GM19372 (cell line): ENCODE data around the gene PTMA.
"Not testable (repeated sequence)": the region's sequence is repeated elsewhere in the genome, so short reads cannot be mapped to it uniquely, and the experiment has no call there.

ENCODE experiments used
- ATAC-seq: cut with Tn5 transposase; IDR thresholded peaks from one replicate; pipeline ENCODE4 v1.9.1; 2021; ENCODE audit warnings: mild to moderate bottlenecking, low read depth, moderate library complexity; ENCODE audit not compliant: unreplicated experiment

PTMA gene

DNA sequence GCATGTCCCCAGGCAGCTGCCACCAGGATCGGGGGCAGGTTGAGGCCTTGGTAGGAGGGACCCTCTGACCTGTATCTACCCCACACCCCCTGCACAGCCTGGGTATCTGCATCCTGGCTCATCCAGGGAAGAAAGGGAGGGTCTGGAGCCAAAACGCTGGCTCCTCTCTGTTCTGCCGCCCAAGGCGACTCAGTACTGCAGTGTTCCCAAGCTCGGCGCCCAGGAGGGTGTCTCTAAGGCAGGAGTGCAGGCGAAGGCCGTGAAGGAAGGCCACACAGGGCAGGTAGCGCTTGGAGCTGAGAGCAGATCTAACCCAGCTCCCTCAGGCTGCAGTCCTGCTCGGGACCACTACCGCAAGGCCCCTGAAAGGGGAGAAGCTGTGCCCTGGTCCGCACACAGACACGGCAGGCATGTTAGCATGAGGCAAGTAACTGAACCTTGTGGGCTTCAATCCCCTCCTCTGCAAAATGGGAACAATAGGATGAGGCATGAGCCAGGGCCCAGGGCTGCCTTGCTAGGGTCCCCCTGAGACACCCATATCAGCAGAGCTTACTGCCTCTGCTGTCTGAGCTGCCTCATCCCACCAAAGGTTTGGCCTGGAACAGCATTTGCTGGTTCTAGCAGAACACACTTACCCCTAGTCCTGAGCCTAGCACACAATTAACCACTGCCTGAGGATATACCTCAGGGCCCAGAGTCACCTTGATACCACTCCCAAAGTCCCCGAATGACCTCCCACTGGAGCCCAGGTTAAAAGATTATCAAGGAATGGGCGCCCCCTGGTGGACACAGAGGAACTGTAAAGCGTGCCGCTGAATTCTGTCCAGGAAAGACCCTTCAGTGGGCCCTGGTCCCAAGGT is 6.5 kb downstream of the PTMA start:
- ATAC-seq, result no peak

DNA sequence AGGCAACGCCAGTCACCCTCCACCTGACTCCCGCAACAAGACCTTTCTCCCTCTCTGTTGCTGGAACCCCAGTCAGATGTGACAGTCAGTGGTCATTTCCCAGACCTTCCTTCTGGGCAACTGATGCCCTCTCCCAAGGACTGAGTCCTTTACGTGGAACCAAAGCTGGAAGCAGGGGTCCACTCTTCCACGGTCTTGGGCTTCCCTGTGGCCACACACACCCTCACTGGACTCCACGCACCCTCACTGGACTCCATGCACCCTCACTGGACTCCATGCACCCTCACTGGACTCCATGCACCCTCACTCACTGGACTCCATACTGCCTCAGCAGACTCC is 7.1 kb downstream of the PTMA start:
- no peak for ATAC-seq

DNA sequence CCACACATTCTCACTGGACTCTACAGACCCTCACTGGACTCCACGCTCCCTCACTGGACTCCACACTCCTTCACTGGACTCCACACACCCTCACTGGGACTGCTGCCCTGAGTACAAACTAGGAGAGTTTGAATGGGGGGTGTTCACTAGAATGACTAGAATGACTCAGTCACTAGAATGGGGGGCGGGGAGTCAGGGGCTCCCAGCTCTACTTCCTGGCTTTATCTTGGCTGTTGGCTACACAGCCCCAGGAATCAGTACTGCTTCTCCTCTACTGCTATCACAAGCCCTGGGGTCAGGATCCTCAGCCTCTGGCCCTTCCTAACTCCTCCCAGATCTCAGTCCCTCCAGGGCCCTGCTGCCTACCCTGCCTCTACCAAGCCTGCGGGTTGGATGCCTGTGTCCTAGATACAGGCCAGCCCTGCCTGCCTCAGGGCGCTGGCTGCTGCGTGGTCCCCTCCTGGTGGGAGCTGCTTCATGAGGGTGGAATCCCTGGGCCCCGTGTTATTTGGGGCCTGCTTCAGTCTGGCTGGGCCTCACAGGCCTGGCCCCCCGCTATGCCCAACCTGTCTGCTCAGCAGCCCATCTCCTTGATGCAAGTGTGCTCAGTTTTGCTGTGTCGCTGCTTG is 7.8 kb downstream of the PTMA start:
- ATAC-seq, result no peak

DNA sequence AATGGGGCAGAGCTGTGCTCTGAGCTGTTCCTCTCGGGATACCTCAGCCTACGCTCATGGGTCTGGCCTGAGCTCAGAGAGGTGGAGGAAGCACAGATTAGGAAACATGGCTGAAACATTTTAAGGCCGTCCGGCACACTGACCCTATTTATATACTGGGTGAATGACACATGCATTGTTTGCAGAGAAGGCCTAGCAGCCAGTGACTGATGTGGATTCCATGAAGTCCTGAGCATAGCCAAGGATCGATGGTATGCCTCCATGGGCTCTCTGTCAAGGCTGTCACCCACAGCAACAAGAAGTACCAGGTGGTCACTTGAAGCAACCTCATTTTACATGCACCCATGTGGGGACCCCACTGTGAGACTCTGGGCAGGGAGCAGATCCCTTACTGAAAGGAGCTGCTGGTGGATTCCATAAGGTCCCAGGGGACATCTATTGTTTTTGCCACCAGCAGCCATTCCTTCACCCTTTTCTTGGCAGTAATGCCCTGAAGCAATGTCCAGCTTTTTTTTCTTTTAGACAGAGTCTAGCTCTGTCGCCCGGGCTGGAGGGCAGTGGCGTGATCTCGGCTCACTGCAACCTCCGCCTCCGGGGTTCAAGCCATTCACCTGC is 8.4 kb downstream of the PTMA start:
- ATAC-seq, result no peak

DNA sequence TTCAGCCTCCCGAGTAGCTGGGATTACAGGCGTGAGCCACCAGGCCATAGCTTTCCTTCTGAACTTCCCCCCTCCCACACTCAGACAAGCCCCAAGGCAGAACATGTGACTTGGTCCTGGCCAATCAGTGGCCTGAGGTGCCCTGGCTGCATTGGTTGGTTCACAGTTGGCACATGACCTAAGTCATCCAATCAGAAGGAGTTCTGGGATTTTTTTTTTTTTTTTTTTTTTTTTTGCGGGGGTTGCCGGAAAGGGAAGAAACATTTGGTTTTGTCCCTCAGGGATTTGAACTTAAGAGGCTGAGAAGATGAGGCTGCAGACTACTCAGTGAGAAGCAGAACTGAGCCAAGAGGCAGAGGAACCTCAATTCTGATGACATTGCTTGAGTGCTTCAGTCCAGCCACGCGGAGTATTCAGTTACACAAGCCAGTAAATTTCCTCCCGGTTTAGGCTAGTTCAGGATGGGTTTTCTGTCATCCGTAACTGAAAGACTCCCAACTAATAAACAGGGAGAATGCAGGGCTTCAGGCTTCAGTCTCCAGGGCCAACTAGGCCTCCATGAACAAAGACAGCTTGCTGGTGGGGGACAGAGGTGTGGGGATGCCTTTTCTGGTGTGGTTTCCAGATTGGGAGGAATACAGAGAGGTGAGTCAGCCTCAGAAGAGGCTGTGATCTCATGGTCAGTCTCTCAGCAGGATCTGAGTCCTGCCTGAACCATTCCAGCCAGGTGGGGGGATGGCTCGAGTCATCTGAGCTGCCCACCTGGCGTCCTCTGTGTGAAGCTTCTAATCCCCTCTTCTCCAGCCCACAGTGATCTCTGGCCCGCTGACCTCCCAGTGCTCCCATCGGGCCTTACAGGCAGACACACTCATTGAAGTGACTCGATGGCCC is 9.2 kb downstream of the PTMA start:
- no peak for ATAC-seq

DNA sequence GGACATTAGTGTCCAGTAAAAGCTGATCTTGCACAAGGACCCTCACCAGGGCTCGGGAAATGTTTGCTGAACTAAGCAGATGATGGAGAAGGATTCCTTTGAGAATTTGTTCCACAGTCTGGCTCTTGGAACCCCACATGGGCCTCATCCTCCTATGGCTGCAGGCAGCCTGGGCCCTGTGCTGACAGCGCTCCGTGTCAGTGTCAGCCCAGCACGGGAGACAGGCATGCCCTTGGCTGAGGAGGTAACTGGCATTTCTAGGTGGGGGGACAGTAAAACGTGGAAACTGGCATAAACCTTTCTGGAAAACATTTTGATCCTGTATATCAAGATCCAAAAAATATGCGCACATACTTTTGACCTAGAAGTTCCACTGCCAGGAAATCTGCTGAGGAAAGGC is 10.5 kb downstream of the PTMA start:
- no peak for ATAC-seq

DNA sequence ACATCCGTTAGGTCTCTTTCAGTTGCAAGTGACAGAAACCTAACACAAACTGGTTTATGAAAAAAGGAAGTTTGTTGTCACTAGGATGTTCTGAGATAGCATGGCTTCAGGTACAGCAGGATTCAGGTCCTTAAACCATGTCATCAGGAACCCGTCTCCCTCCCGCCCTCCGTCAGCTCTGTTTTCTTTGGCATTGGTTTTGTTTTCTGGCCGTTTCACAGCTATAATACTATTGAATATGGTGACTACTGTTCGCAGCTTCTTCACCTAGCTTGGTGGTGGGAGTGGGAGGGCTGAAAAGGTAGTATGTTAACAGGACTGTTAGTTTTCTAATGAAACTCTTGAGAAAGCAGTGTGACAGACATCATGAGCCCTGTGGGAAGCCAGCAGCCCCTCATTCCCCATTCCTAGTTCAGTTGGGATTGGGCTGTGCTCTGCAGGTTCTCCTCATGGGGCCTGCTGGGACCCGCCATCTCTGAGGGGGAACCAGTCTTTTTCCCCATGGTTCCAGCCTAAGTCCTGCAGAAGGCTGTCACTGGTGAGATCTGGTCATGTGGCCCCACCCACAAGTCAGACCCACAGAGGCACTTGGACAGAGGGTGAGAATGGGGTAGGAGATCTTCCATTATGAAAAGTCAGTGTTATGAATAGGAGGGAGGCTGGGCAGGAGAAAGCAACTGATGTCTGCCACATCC is 12.1 kb downstream of the PTMA start:
- ATAC-seq, result peak; percentile 10

DNA sequence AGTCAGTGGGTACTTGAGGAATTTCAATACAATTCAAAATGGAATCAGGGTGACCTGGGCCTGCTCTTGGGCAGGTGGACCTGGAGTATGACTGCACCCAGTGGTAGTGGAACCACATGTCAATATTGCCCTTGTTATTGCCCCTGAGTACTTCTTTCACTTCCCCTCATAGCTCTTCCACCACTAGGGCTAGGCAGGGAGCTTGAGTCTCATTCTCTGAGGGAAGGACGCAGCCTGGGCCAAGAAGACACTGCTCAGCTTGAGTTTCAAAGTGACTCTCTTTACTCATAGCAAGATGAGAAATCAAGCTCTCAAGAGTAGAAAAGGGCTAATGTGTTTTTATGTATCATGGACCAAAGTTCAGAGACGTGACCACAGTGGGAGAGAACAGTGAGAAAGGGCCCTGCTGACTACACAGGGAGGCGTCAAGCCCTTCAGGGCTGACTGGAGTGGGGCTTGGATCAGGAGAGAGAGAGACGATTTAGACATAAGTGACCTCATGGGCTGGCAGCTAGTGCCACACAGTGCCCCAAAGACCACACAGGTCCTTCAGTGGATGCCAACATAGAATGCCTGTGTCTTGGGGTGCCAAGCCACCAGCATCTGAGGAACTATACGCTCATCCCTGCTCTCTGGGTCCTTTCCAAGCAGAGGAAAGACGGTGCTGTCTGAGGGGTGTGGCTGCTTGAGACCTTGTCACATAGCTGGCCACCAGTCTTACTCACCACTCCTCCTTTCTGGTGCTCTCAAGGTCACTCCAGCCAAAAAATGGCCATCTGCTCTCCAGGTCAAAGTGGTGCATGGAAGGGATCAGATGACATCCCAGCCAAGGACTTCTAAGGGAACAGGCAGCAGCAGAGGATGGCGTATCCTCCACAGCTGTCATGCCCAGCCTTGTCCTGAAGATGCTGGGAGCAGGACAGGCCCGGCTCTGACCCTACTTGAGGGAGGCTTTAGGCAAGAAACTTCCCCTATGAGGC is 13.0 kb downstream of the PTMA start:
- ATAC-seq, result peak; percentile 73

DNA sequence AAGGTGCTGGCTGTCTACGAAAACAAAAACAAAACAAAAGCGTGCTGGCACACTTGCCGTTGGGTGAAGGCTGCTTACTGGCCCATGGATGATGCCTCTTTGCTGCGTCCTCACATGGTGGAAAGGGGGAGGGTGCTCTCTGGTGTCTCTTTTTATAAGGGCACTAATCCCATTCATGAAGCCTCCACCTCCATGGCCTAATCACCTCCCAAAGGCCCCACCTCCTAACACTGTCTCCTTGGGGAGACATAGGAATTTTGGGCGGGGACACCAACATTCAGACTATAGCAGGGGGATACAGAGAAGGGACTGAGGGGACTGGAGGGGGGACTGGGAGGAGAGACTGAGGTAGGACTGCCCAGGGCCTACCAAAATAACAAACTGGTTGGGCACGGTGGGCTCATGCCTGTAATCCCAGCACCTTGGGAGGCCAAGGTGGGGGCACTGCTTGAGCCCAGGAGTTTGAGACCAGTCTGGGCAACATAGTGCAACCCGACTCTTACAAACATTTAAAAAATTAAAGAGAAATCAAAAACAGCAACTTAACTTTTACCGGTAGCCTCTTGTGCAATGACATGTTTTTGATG is 14.5 kb downstream of the PTMA start:
- no peak for ATAC-seq

DNA sequence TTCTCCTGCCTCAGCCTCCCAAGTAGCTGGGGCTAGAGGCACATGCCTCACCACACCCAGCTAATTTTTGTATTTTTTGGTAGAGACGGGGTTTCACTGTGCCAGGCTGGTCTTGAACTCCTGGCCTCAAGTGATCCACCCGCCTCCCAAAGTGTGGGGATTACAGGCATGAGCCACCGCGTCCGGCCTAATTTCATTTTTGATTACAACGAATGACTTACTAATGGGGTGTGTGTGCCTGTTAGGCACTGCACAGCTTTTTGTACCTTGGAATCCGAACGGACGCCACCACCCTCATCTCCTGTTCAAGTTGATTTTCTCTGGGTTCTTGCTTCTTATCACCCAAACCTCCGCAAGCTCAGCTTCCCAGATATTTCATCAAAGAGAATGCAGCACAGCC is 17.2 kb downstream of the PTMA start:
- no peak for ATAC-seq

DNA sequence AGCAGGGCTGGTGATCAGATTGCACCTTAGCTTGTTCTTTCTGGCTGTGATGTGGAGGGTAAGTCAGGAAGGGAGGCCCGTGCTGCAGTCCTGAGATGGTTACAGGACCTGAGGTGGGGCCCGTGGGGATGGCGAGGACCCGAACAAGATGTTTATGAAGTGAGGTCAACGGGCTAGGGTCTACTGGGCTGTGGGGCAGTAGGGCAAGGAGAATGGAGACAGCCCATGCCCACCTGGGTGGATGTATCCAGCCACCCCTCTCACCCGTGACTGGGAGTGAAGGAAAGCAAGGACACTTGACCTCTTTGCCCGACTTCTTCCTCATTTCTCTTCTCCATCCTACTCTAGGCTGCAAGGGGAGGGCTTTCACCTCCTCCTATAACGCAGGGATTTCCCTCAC is 18.0 kb downstream of the PTMA start:
- no peak for ATAC-seq

DNA sequence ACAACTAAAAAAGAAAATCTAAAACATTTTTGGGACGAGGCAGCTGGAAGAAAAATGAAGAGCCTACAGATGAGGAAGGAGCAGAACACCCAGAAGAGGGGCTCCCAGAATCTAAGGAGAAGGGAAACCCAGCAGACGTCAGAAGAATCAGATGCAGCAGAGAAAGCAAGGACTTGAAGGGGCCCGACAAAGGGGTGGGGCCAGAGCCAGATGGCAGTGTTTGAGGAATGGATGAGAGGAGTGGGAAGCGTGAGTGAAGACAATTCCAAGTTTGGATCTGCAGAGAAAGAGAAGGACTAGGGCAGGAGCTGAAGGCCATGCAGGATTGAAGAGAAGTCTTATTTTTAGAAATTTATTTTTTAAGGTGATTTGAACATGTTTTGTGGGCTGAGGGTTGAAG is 19.3 kb downstream of the PTMA start:
- ATAC-seq, result no peak

DNA sequence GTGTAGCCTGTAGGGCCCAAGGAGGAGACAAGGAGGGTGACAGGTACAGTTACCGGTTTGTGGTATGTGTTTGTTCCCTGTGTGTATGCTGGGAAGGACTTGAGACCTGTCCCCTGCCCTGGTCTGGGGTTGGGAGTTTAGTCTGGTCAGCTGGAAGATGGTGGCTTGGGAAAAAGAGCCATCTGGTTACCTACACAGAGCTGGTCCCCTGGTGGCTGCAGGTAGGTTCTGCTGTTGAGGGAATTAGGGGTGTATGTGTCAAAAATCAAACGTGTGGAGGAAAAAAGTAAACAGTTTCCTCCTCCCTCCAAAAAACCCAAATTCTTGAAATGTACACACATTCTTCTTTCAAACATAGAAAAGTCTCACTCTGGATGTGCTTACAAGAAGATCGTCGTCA is 24.3 kb downstream of the PTMA start:
- no peak for ATAC-seq

DNA sequence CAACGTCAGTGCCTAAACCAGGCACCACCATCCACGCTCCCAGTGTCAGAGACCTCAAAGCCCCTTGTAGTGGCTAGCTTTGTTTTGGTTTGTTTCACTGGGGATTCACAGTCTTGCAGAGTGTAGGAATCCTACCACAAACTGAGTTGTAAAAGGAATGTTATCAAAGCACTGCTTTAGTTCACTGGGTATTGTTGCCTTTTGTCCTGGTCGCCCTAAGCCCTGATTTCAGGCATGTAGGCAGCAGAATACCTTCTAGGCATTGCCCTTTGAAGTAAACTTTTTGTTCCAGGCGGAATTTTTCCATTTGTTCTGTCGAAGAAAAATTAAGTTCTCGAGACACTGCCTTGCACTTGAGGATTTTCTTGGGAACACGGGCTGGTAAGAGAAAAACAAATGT is 29.4 kb downstream of the PTMA start:
- ATAC-seq, result no peak

DNA sequence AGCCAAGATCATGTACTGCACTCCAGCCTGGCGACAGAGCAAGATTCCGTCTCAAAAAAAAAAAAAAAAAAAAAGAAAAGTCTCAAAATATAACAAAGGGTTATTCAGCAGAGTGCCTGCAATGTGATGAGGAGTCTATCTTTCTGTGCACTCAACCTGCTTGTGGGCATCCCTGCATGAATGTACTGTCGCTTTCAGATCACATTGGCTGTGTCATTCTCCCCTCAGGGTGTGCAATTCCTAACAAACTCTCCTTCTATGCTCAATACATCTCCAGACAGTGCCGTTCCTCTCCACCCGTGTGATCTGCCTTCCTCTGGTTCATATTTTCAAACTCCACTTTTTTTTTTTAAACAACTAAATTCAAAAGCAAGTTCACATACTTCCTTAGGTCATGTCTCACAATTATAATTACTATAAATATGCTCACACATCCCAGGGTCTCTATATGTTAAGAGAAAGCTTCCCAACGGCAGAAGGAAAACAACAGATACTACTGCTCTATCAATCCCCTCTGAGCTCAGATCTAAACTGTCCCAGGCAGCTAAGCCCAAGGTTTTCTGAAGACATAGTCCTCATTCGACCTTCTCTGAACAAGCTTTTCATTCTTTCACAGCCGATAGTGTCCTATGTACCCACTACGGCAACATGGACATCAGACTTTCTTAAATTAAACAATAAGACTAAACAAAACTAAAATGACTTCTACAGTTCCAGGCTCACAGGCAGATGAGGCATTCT is 35.2 kb downstream of the PTMA start:
- ATAC-seq, result no peak

DNA sequence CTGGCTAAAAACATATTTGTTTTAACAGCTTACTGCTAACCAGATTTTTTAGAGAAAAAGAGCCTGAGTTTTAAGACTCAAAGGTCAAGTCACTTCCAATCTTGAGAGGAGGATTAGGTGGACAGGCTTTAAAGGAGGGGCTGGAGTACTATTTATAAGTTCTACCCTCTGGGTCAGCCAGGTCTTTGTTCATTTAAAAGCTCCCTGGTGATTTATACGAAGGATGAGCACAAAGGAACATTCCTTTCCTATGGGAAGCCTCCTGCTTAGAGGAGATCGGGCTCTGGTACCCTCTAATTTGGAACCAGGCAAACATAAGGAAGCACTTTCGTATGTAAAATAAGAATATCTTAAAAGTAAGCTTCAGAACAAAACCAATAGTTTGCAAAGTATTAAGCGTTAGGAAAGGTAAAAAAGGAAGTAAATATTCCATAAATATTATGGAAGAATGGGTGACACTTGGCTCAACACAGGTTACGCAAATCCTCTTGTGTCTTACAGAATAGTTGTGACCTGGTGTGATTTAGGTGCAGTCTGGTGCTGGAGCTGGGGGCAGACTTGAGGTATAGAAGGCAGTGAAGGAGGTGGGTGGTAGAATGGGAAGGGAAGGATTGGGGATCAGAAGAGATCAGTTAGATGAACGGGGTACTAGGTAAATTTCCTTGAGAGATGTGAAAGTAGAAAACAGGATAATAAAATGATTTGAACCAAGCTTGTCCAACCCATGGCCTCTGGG is 37.1 kb downstream of the PTMA start:
- no peak for ATAC-seq

DNA sequence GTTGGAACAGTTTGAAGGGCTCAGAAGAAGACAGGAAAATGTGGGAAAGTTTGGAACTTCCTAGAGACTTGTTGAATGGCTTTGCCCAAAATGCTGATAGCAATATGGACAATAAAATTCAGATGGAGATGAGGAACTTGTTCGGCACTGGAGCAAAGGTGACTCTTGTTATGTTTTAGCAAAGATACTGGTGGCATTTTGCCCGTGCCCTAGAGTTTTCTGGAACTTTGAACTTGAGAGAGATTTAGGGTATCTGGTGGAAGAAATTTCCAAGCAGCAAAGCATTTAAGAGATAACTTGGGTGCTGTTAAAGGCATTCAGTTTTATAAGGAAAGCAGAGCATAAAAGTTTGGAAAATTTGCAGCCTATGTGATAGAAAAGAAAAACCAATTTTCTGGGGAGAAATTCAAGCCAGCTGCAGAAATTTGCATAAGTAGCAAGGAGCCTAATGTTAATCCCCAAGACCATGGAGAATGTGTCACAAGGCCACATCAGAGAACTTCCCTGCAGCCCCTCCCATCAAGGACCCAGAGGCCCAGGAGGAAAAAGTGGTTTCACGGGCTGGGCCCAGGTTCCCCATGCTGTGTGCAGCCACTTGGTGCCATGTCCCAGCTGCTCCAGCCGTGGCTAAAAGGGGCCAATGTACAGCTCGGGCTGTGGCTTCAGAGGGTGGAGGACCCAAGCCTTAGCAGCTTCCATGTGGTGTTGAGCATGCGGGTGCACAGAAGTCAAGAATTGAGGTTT is 40.0 kb downstream of the PTMA start:
- not testable (repeated sequence) for ATAC-seq
